ENCODE measurements around the gene OLFM2.

DNA sequence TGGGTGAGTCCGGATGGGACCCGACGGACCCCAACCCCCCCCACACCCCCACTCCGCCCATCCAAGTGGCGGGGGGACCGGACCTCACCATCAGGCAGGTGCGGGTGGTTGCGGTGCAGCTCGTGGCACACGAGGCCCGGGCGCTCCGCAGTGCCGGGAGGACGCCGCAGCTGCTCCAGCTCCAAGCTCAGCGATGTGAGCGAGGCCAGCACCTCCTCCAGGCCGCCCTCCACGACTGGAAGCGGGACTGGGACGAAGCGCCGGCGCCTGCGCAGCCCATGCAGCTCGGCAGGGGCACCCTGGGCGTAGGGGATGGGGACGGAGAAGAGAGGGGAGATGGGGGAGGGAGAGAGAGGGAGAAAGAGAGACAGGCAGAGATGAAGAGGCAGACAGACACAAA lies 30.1 kb upstream of the OLFM2 start:
- TF ChIP-seq HCFC1 (IDR thresholded peaks at IDR 0.05; ENCODE audit: low read depth, low read length) (no peak), ZNF217 (CRISPR knock-in tag; IDR thresholded peaks at IDR 0.05) (no peak), TEAD2 (tag; IDR thresholded peaks at IDR 0.05) (no peak), REST (IDR thresholded peaks at IDR 0.05; ENCODE audit: borderline replicate concordance) (no peak), REST (CRISPR knock-in tag; IDR thresholded peaks at IDR 0.05; ENCODE audit: low read depth) (no peak), SMC3 (conservative IDR thresholded peaks at IDR 0.05; ENCODE audit: insufficient read depth, low read depth, low read length) (no peak), ELF4 (CRISPR knock-in tag; IDR thresholded peaks at IDR 0.05) (no peak), CREB1 (IDR thresholded peaks at IDR 0.05) (no peak), CREB1 (CRISPR knock-in tag; IDR thresholded peaks at IDR 0.05) (no peak), HDAC6 (IDR thresholded peaks at IDR 0.05; ENCODE audit: low read depth, low read length) (no peak), CEBPB (tag; IDR thresholded peaks at IDR 0.05) (no peak), ZNF609 (CRISPR knock-in tag; IDR thresholded peaks at IDR 0.05; ENCODE audit: borderline replicate concordance) (no peak), RBM34 (IDR thresholded peaks at IDR 0.05; ENCODE audit: borderline replicate concordance, insufficient read depth, low read length) (no peak)
- TF ChIP-seq, protein P1, sequence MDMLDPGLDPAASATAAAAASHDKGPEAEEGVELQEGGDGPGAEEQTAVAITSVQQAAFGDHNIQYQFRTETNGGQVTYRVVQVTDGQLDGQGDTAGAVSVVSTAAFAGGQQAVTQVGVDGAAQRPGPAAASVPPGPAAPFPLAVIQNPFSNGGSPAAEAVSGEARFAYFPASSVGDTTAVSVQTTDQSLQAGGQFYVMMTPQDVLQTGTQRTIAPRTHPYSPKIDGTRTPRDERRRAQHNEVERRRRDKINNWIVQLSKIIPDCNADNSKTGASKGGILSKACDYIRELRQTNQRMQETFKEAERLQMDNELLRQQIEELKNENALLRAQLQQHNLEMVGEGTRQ (CRISPR knock-in tag; IDR thresholded peaks at IDR 0.05) = no peak
- TF ChIP-seq, protein P2, sequence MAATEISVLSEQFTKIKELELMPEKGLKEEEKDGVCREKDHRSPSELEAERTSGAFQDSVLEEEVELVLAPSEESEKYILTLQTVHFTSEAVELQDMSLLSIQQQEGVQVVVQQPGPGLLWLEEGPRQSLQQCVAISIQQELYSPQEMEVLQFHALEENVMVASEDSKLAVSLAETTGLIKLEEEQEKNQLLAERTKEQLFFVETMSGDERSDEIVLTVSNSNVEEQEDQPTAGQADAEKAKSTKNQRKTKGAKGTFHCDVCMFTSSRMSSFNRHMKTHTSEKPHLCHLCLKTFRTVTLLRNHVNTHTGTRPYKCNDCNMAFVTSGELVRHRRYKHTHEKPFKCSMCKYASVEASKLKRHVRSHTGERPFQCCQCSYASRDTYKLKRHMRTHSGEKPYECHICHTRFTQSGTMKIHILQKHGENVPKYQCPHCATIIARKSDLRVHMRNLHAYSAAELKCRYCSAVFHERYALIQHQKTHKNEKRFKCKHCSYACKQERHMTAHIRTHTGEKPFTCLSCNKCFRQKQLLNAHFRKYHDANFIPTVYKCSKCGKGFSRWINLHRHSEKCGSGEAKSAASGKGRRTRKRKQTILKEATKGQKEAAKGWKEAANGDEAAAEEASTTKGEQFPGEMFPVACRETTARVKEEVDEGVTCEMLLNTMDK (IDR thresholded peaks at IDR 0.05; ENCODE audit: borderline replicate concordance, insufficient read depth, low read depth, low read length, poor library complexity, severe bottlenecking) = no peak
